K562 (cell line): ENCODE data around the gene TRABD2B. TPM values are rescaled to one million over a fixed set of nuclear protein-coding genes. Genes with fewer than 3 reads are reported as not detected.

Experiments used
- ATAC-seq: fragments of 200-7000 bp; cut with Tn5 transposase; 3 replicates; pipeline ENCODE4 v1.9.1; 2020; ENCODE audit warnings: moderate library complexity
- BruUV-seq: library from RNA; stranded (reverse); fragments of 400-500 nt; replicated peaks from 2 replicates; lab custom pipeline; 2021; lab: Mats Ljungman, UMichigan
- CTCF ChIA-PET: fragments of 300-600 bp; formaldehyde crosslinking; extraction: SDS; loops from one replicate; lab custom pipeline; 2021; ENCODE audit warnings: low intra/inter-chr PET ratio; lab: Yijun Ruan, JAX
- POLR2A ChIA-PET: fragments of 300-600, 350-650 bp; sonication (Branson Sonifier 250); formaldehyde crosslinking; extraction: SDS; loops from one replicate; lab custom pipeline; 2021; ENCODE audit warnings: antibody characterized with exemption, inconsistent platforms; lab: Yijun Ruan, JAX
- DNase-seq, 4 experiments: peaks; one replicate each; pipeline versions ENCODE4 v3.0.0 to v3.0.0-alpha.2; 2011 to 2018; ENCODE audit warnings: low spot score in 3 of 4, mixed read lengths in 3 of 4; ENCODE audit errors: extremely low read depth in 1 of 4
- FAIRE-seq: peaks from 2 replicates; lab custom pipeline; 2011; peaks lifted over from hg19 to GRCh38; lab: Jason Lieb, UNC
- H2AFZ ChIP-seq: 2 replicates; pipeline ENCODE4 v1.6.0; 2011; ENCODE audit warnings: low read depth, low read length, control low read depth, inconsistent platforms
- H3K27ac ChIP-seq: fragments of 200-600 bp; 3 replicates; pipeline ENCODE4 v1.8.0; 2011; ENCODE audit warnings: low read depth, mild to moderate bottlenecking, control low read depth, inconsistent platforms, low read length, moderate library complexity, mixed read lengths; ENCODE audit errors: extremely low read depth
- H3K27me3 ChIP-seq, 2 experiments: fragments of 300-600 bp in 1 of 2; 2 replicates in 1 of 2; 3 replicates in 1 of 2; pipeline versions ENCODE4 v1.6.0 to v1.8.0; 2011; ENCODE audit warnings: inconsistent platforms in 2 of 2, low read length in 2 of 2, mild to moderate bottlenecking in 1 of 2, mixed read lengths in 1 of 2, moderate library complexity in 1 of 2; ENCODE audit not compliant: control insufficient read depth in 2 of 2, insufficient read depth in 2 of 2
- H3K36me3 ChIP-seq: fragments of 300-600 bp; 3 replicates; pipeline ENCODE4 v1.8.0; 2011; ENCODE audit warnings: mild to moderate bottlenecking, low read length, inconsistent platforms; ENCODE audit not compliant: control insufficient read depth, insufficient read depth
- H3K4me1 ChIP-seq, 2 experiments: fragments of 200-600 bp in 1 of 2; replicated peaks in 1 of 2; 2 replicates in 1 of 2; 3 replicates in 1 of 2; pipeline versions ENCODE4 v1.5.1 to v1.8.0; 2011; ENCODE audit warnings: inconsistent platforms in 2 of 2, low read length in 2 of 2, mild to moderate bottlenecking in 1 of 2, mixed read lengths in 1 of 2, moderate library complexity in 1 of 2; ENCODE audit not compliant: control insufficient read depth in 2 of 2, insufficient read depth in 2 of 2
- H3K4me2 ChIP-seq: 2 replicates; pipeline ENCODE4 v1.6.1; 2011; ENCODE audit warnings: low read length, control low read depth, inconsistent platforms, mixed read lengths; ENCODE audit not compliant: insufficient read depth
- H3K4me3 ChIP-seq: fragments of 200-600 bp; sonication (generic), shearing (Covaris generic); 2 replicates; pipeline ENCODE4 v1.5.1; 2016; ENCODE audit warnings: control low read depth, inconsistent platforms
- H3K79me2 ChIP-seq: fragments of 200-600 bp; 3 replicates; pipeline ENCODE4 v1.8.0; 2011; ENCODE audit warnings: low read length, inconsistent platforms; ENCODE audit not compliant: control insufficient read depth, insufficient read depth
- H3K9ac ChIP-seq, 2 experiments: 2 replicates each; pipeline versions ENCODE4 v1.6.0 to v1.6.1; 2011; ENCODE audit warnings: low read depth in 2 of 2, low read length in 2 of 2, control low read depth in 1 of 2, inconsistent platforms in 1 of 2, mild to moderate bottlenecking in 1 of 2, mixed read lengths in 1 of 2; ENCODE audit not compliant: insufficient read depth in 1 of 2
- H3K9me1 ChIP-seq: one replicate; pipeline ENCODE4 v1.6.0; 2011; ENCODE audit warnings: inconsistent platforms, mild to moderate bottlenecking, low read length, moderate library complexity; ENCODE audit not compliant: control insufficient read depth, insufficient read depth
- H3K9me3 ChIP-seq: replicated peaks from 2 replicates; pipeline ENCODE4 v1.5.1; 2011; ENCODE audit warnings: low read depth, low read length, inconsistent platforms; ENCODE audit not compliant: control insufficient read depth, insufficient read depth
- H4K20me1 ChIP-seq: replicated peaks from 2 replicates; pipeline ENCODE4 v1.6.1; 2011; ENCODE audit warnings: low read length, inconsistent platforms, mixed read lengths; ENCODE audit not compliant: control insufficient read depth, insufficient read depth
- AFF1 ChIP-seq, 2 experiments: fragments of 450-650 bp; IDR thresholded peaks; 2 replicates each; pipeline ENCODE4 v1.6.1; 2018; ENCODE audit warnings: mild to moderate bottlenecking in 2 of 2, low read depth in 1 of 2; ENCODE audit not compliant: partially characterized antibody in 2 of 2
- SNAPC5 ChIP-seq: fragments of 250-450 bp; sonication (Bioruptor Pico); IDR thresholded peaks from 2 replicates; pipeline ENCODE4 v1.8.0; 2021; ENCODE audit warnings: moderate library complexity, mild to moderate bottlenecking, inconsistent platforms
- ZNF764 ChIP-seq: fragments of 250-450 bp; sonication (Bioruptor Pico); IDR thresholded peaks from 2 replicates; pipeline ENCODE4 v1.4.0; 2020; ENCODE audit warnings: low read depth, mild to moderate bottlenecking, moderate library complexity
- WGBS: fragments of 100-300 bp; shearing (Covaris generic); methylation state at CpG from one replicate; pipeline ENCODE4 v1.1.6; 2016; ENCODE audit warnings: low coverage, mixed read lengths; ENCODE audit not compliant: insufficient coverage; ENCODE audit errors: missing lambda C conversion rate; 5-methylcytosine and 5-hydroxymethylcytosine counted together
- in situ Hi-C: fragments of 300-500 bp; cut with MboI; formaldehyde crosslinking; loops from 4 replicates; pipeline ENCODE4 v1.15.0; 2018; ENCODE audit warnings: inconsistent platforms, mixed read lengths
- intact Hi-C: fragments of 100-400 bp; cut with micrococcal nuclease; formaldehyde crosslinking; loops from 2 replicates; pipeline ENCODE4 v1.14.2; 2022
- polyA plus RNA-seq, 8 experiments: library from polyadenylated mRNA; depleted of rRNA in 4 of 8; stranded (reverse) in 5 of 8; unstranded in 3 of 8; fragments of >200 nt; fragmentation: Nextera tagmentation in 2 of 8; fragmentation: Illumina TruSeq in 1 of 8; extraction: Ambion mirVana in 2 of 8; extraction: Trizol in 1 of 8; gene quantifications; 2 replicates each; pipeline versions ENCODE4 v1.2.1 to v1.2.3, GENCODE V29; 2011 to 2014; ENCODE audit warnings: inconsistent platforms in 1 of 8, missing spikeins in 1 of 8
- total RNA-seq, 7 experiments: library from RNA; depleted of rRNA in 6 of 7; stranded (reverse); fragments of >200 nt in 6 of 7; fragmentation: Illumina TruSeq in 2 of 7; extraction: Trizol in 2 of 7; gene quantifications; 2 replicates each; pipeline versions ENCODE4 v1.2.1 to v1.2.3, GENCODE V29; 2011 to 2021; ENCODE audit warnings: low replicate concordance in 1 of 7

TRABD2B gene
- total and polyA plus RNA-seq, 9 of the 15 experiments (the other 6 are each of a cell fraction or from before 2014, with no cell fraction given) = not detected

GRCh38 chr1:47853059-47853458 lies 144.1 kb downstream of the TRABD2B start:
- 2% methylated on average over 7 of the region's 7 CpGs for WGBS
- no peak for DNase-seq

GRCh38 chr1:47852006-47852718 lies 145.0 kb downstream of the TRABD2B start:
- no peaks in the 10 kb centered on the region for H3K36me3 ChIP-seq
- no peaks in the 10 kb centered on the region for H3K9me3 ChIP-seq
- FAIRE-seq = no peak
- WGBS = 0% methylated on average over 17 of the region's 17 CpGs
- no peaks in the 10 kb centered on the region for H3K4me1 ChIP-seq
- no peaks in the 10 kb centered on the region for H3K9me1 ChIP-seq
- H3K79me2 ChIP-seq = no peaks in the 10 kb centered on the region
- TF ChIP-seq AFF1 (IDR thresholded peaks at IDR 0.05; ENCODE audit: low read depth in 1 of 2, partially characterized antibody in 2 of 2) (no peak), ZNF764 (no peak)
- CTCF ChIA-PET = no interaction called here
- no peak overlapping the region for H2AFZ ChIP-seq
- in situ Hi-C loops (no loop called here), intact Hi-C loops (no loop called here)
- H3K4me2 ChIP-seq = no peak overlapping the region
- BruUV-seq = no TSS peak
- no peak overlapping the region for H3K9ac ChIP-seq
- no peak for DNase-seq
- H3K4me3 ChIP-seq = no peak overlapping the region
- 0 out of 2 replicates have a peak, but pooled peaks cover 2% of the 10 kb centered on the region for H4K20me1 ChIP-seq
- no peak for ATAC-seq
- POLR2A ChIA-PET = interaction anchor here (0.7 to 1.2 kb wide), 3 partner anchors 10 to 39 kb away, joined by 3 to 5 read pairs (median 3); no protein-coding TSS in a partner anchor
- H3K27ac ChIP-seq = no peak overlapping the region
- H3K27me3 ChIP-seq = peaks cover 0 to 46% of the 10 kb centered on the region in 2 experiments; a peak in 2 of 5 replicates

More at GRCh38 chr1:47853059-47853458, 144.1 kb downstream of the TRABD2B start:
- no peak overlapping the region for H3K27ac ChIP-seq
- no peaks in the 10 kb centered on the region for H3K4me1 ChIP-seq
- no peaks in the 10 kb centered on the region for H3K36me3 ChIP-seq
- H3K9me1 ChIP-seq = no peaks in the 10 kb centered on the region
- ATAC-seq = no peak
- no peaks in the 10 kb centered on the region for H3K9me3 ChIP-seq
- FAIRE-seq = no peak
- no peaks in the 10 kb centered on the region for H3K79me2 ChIP-seq
- no TSS peak for BruUV-seq
- POLR2A ChIA-PET = interaction anchor here (0.5 to 1.2 kb wide), 4 partner anchors 9 to 134 kb away, joined by 3 to 5 read pairs (median 3); no protein-coding TSS in a partner anchor
- no peak for TF ChIP-seq SNAPC5 (CRISPR knock-in tag)
- TF ChIP-seq, all 486 proteins: peak for 0
- intact Hi-C loops = no loop called here
- H3K4me3 ChIP-seq = no peak overlapping the region
- CTCF ChIA-PET = no interaction called here
- no peak overlapping the region for H2AFZ ChIP-seq
- H4K20me1 ChIP-seq = 0 out of 2 replicates have a peak, but pooled peaks cover 2% of the 10 kb centered on the region
- no peak overlapping the region for H3K4me2 ChIP-seq
- in situ Hi-C loops = no loop called here
- H3K27me3 ChIP-seq = peaks cover 0 to 40% of the 10 kb centered on the region in 2 experiments; a peak in 2 of 5 replicates
- no peak overlapping the region for H3K9ac ChIP-seq
